A673 (cell line): ENCODE data around the gene NDUFB1.

Experiments used
- CTCF ChIP-seq: fragments of 300-800, 200-600 bp; sonication (generic); conservative IDR thresholded peaks from 2 replicates; pipeline ENCODE4 v1.5.1; 2017; ENCODE audit warnings: low read depth, mild to moderate bottlenecking, antibody characterized with exemption, low read length, moderate library complexity, mixed read lengths
- EZH2 ChIP-seq: fragments of 200-600 bp; sonication (generic); IDR thresholded peaks from 2 replicates; pipeline ENCODE4 v1.6.1; 2017; ENCODE audit warnings: borderline replicate concordance, low read depth, mild to moderate bottlenecking, mixed read lengths, antibody characterized with exemption, low read length; ENCODE audit not compliant: poor library complexity, severe bottlenecking

- TF ChIP-seq CTCF (peak; percentile 82), EZH2 (no peak)
Measured at GRCh38 chr14:92106143-92106926, 15.2 kb downstream of the NDUFB1 start, which contains the start of gene ATXN3.
